DOHH2 (cell line): ENCODE data around the gene MAPKBP1.

Experiments used
- CTCF ChIP-seq: fragments of 200-600 bp; sonication (generic); IDR thresholded peaks from one replicate; pipeline ENCODE4 v1.5.1; 2014; ENCODE audit warnings: antibody characterized with exemption, mild to moderate bottlenecking, low read depth, low read length; ENCODE audit not compliant: poor library complexity, severe bottlenecking
- EZH2phosphoT487 ChIP-seq: fragments of 200-600 bp; sonication (generic); IDR thresholded peaks from 2 replicates; pipeline ENCODE4 v1.6.1; 2017; ENCODE audit warnings: borderline replicate concordance, mild to moderate bottlenecking, antibody characterized with exemption, low read length, moderate library complexity, mixed read lengths

DNA sequence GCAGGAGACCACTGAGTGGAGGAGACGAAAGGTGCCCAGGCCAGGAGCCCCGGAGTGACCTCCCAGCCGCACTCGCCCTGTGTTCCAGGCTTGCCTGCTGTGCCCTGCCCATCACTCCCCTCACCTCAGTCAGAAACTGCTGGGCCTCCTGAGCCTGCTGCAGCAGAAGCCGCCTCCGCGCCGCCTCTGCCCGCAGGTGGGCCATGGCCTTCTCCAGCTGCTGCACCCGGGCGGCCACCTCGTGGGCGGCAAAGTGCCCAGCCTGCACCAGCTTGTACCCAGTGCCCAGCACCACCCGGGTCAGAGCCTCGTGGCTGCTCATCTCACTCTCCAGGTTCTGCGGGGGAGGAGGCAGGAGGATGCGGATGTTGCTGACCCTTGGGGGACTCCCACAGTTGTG lies 82.0 kb downstream of the MAPKBP1 start:
- TF ChIP-seq CTCF (no peak), EZH2phosphoT487 (no peak)
